Neural progenitor cell (in vitro differentiated cells): ENCODE measurements around the gene CDH12. TPM values are rescaled to one million over a fixed set of nuclear protein-coding genes. Genes with fewer than 3 reads are reported as not detected.

ENCODE experiments used
- DNase-seq: peaks from one replicate; pipeline ENCODE4 v3.0.0-alpha.2; 2016; ENCODE audit warnings: low spot score
- H2AFZ ChIP-seq: fragments of 200-600 bp; sonication (generic); replicated peaks from 2 replicates; pipeline ENCODE4 v1.6.1; 2016; ENCODE audit warnings: antibody characterized with exemption
- H3F3A ChIP-seq: fragments of 200-600 bp; sonication (generic); 2 replicates; pipeline ENCODE4 v1.6.1; 2016; ENCODE audit warnings: antibody characterized with exemption, low read depth
- H3K27ac ChIP-seq: fragments of 200-600 bp; sonication (generic); 2 replicates; pipeline ENCODE4 v1.5.1; 2016; ENCODE audit warnings: mild to moderate bottlenecking
- H3K27me3 ChIP-seq: fragments of 200-600 bp; sonication (generic); 2 replicates; pipeline ENCODE4 v1.6.1; 2016; ENCODE audit warnings: mild to moderate bottlenecking, moderate library complexity
- H3K36me3 ChIP-seq: fragments of 200-600 bp; sonication (generic); 2 replicates; pipeline ENCODE4 v1.5.1; 2016
- H3K4me1 ChIP-seq: fragments of 200-600 bp; sonication (generic); 2 replicates; pipeline ENCODE4 v1.6.1; 2016; ENCODE audit warnings: mixed run types
- H3K4me2 ChIP-seq: fragments of 200-600 bp; sonication (generic); 2 replicates; pipeline ENCODE4 v1.6.1; 2016
- H3K4me3 ChIP-seq: fragments of 200-600 bp; sonication (generic); 2 replicates; pipeline ENCODE4 v1.5.1; 2016
- H3K79me2 ChIP-seq: fragments of 200-600 bp; sonication (generic); 2 replicates; pipeline ENCODE4 v1.6.1; 2016; ENCODE audit warnings: low read depth
- H3K9ac ChIP-seq: fragments of 200-600 bp; sonication (generic); 2 replicates; pipeline ENCODE4 v1.6.1; 2016
- H3K9me3 ChIP-seq: fragments of 200-600 bp; sonication (generic); 2 replicates; pipeline ENCODE4 v1.5.1; 2016; ENCODE audit warnings: low read depth
- H4K20me1 ChIP-seq: fragments of 200-600 bp; sonication (generic); 2 replicates; pipeline ENCODE4 v1.6.1; 2016; ENCODE audit warnings: low read depth
- H3K27ac Mint-ChIP-seq: 3 replicates; pipeline ENCODE4 v1.8.0; 2021; ENCODE audit warnings: mixed read lengths
- H3K27me3 Mint-ChIP-seq: 2 replicates; pipeline ENCODE4 v1.8.0; 2022; ENCODE audit warnings: low read depth, mild to moderate bottlenecking, inconsistent platforms, moderate library complexity, mixed read lengths; ENCODE audit not compliant: insufficient read depth
- H3K36me3 Mint-ChIP-seq: 3 replicates; pipeline ENCODE4 v1.8.0; 2021; ENCODE audit warnings: mixed read lengths
- H3K4me1 Mint-ChIP-seq: 3 replicates; pipeline ENCODE4 v1.8.0; 2021; ENCODE audit warnings: mixed read lengths
- H3K4me3 Mint-ChIP-seq: 3 replicates; pipeline ENCODE4 v1.8.0; 2021; ENCODE audit warnings: mild to moderate bottlenecking, moderate library complexity, mixed read lengths
- H3K9me3 Mint-ChIP-seq: 3 replicates; pipeline ENCODE4 v1.8.0; 2020; ENCODE audit warnings: mixed read lengths
- EZH2 ChIP-seq: fragments of 200-600 bp; sonication (generic); IDR thresholded peaks from 2 replicates; pipeline ENCODE4 v1.6.1; 2017; ENCODE audit warnings: antibody characterized with exemption, mild to moderate bottlenecking, moderate library complexity
- EZH2phosphoT487 ChIP-seq: fragments of 200-600 bp; sonication (generic); IDR thresholded peaks from 2 replicates; pipeline ENCODE4 v1.6.1; 2017; ENCODE audit warnings: antibody characterized with exemption
- total RNA-seq: library from RNA; depleted of rRNA; stranded (reverse); fragments of >200 nt; gene quantifications from 2 replicates; pipeline ENCODE4 v1.2.3, GENCODE V29; 2015; ENCODE audit warnings: low replicate concordance
- TF ChIP-seq, protein P1 (sequence below): fragments of 200-600 bp; sonication (generic); IDR thresholded peaks from 2 replicates; pipeline ENCODE4 v1.5.1; 2017; ENCODE audit warnings: antibody characterized with exemption, mild to moderate bottlenecking

The CDH12 gene
- total RNA-seq, 1 donor from 2014 or later = not detected

DNA sequence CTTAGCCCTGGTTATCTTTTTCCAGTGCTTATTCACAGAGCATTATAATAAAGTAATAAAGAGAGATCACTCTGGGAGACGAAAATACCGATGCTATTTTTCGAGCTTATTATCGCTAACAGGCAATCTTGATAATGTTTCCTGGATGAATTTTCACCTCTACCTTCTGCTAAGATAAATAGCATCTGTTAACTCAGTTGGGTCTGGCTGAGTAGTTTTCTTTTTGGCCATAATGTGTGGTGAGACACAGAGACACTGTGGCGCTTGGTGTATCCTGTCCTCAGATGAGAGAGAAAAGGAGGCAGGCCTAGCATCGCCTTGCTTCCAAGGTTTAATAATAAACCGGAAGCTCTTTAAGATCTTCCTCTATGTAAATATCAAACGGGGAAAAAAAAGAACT, 46.2 kb upstream of the CDH12 start:
- no peaks in the 10 kb centered on the region for H3K36me3 Mint-ChIP-seq
- no peaks in the 10 kb centered on the region for H3K36me3 ChIP-seq
- DNase-seq = no peak
- no peak overlapping the region for H3K4me3 ChIP-seq
- no peaks in the 10 kb centered on the region for H3K9me3 Mint-ChIP-seq
- H3K27me3 ChIP-seq = no peaks in the 10 kb centered on the region
- no peak overlapping the region for H3K27ac Mint-ChIP-seq
- no peaks in the 10 kb centered on the region for H3K4me1 ChIP-seq
- no peaks in the 10 kb centered on the region for H3K79me2 ChIP-seq
- no peak overlapping the region for H2AFZ ChIP-seq
- no peaks in the 10 kb centered on the region for H3K4me1 Mint-ChIP-seq
- TF ChIP-seq EZH2 (no peak), EZH2phosphoT487 (no peak)
- TF ChIP-seq, protein P1, sequence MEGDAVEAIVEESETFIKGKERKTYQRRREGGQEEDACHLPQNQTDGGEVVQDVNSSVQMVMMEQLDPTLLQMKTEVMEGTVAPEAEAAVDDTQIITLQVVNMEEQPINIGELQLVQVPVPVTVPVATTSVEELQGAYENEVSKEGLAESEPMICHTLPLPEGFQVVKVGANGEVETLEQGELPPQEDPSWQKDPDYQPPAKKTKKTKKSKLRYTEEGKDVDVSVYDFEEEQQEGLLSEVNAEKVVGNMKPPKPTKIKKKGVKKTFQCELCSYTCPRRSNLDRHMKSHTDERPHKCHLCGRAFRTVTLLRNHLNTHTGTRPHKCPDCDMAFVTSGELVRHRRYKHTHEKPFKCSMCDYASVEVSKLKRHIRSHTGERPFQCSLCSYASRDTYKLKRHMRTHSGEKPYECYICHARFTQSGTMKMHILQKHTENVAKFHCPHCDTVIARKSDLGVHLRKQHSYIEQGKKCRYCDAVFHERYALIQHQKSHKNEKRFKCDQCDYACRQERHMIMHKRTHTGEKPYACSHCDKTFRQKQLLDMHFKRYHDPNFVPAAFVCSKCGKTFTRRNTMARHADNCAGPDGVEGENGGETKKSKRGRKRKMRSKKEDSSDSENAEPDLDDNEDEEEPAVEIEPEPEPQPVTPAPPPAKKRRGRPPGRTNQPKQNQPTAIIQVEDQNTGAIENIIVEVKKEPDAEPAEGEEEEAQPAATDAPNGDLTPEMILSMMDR = no peak
- no peaks in the 10 kb centered on the region for H3K9me3 ChIP-seq
- H3K4me2 ChIP-seq = no peak overlapping the region
- H3K9ac ChIP-seq = no peak overlapping the region
- H3K27me3 Mint-ChIP-seq = no peaks in the 10 kb centered on the region
- no peaks in the 10 kb centered on the region for H4K20me1 ChIP-seq
- H3K4me3 Mint-ChIP-seq = no peak overlapping the region
- no peaks in the 10 kb centered on the region for H3F3A ChIP-seq
- H3K27ac ChIP-seq = no peak overlapping the region

DNA sequence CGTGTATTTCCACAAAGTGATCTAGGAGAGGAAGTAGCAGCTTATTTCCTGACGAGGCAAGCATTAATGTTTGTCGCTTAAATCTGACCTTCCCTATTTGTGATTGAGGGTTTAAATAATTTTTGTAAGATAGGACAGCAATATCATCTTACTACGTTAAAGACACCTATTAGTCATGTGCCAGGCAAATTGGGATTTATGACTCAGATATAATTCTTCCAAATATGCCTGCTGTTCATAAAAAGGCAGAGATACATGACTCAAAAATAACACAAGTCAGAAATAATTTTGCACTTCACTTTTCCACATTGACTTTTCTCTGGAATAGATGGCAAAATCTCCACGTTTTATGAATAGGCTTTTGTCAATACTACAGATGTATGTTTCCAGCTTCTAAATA, 43.0 kb upstream of the CDH12 start:
- Histone ChIP-seq H3K27me3 (no peaks in the 10 kb centered on the region), H4K20me1 (no peaks in the 10 kb centered on the region), H3K36me3 (no peaks in the 10 kb centered on the region), H3K4me3 (no peak overlapping the region), H3K79me2 (no peaks in the 10 kb centered on the region), H3K4me2 (no peak overlapping the region), H3F3A (no peaks in the 10 kb centered on the region), H3K9me3 (no peaks in the 10 kb centered on the region), H3K27ac (no peak overlapping the region), H3K4me1 (no peaks in the 10 kb centered on the region), H2AFZ (no peak overlapping the region), H3K9ac (no peak overlapping the region)
- Mint-ChIP-seq H3K9me3 (no peaks in the 10 kb centered on the region), H3K36me3 (no peaks in the 10 kb centered on the region), H3K4me3 (no peak overlapping the region), H3K27ac (no peak overlapping the region), H3K4me1 (no peaks in the 10 kb centered on the region), H3K27me3 (no peaks in the 10 kb centered on the region)
- TF ChIP-seq, protein P1 = no peak
- TF ChIP-seq EZH2phosphoT487 (no peak), EZH2 (no peak)
- no peak for DNase-seq

- no peaks in the 10 kb centered on the region for H3K9me3 ChIP-seq
- DNase-seq = no peak
- no peaks in the 10 kb centered on the region for H3K27me3 ChIP-seq
- H3K79me2 ChIP-seq = no peaks in the 10 kb centered on the region
- H3K36me3 ChIP-seq = no peaks in the 10 kb centered on the region
- no peak overlapping the region for H3K4me3 ChIP-seq
- no peak overlapping the region for H3K4me3 Mint-ChIP-seq
- no peak overlapping the region for H2AFZ ChIP-seq
- no peaks in the 10 kb centered on the region for H3K4me1 ChIP-seq
- no peaks in the 10 kb centered on the region for H3K27me3 Mint-ChIP-seq
- no peak overlapping the region for H3K27ac ChIP-seq
- no peaks in the 10 kb centered on the region for H4K20me1 ChIP-seq
- TF ChIP-seq, protein P1 = no peak
- no peak for TF ChIP-seq EZH2
- no peak for TF ChIP-seq EZH2phosphoT487
- H3K9me3 Mint-ChIP-seq = no peaks in the 10 kb centered on the region
- no peaks in the 10 kb centered on the region for H3F3A ChIP-seq
- no peaks in the 10 kb centered on the region for H3K4me1 Mint-ChIP-seq
- H3K27ac Mint-ChIP-seq = no peak overlapping the region
- H3K36me3 Mint-ChIP-seq = no peaks in the 10 kb centered on the region
- no peak overlapping the region for H3K9ac ChIP-seq
- no peak overlapping the region for H3K4me2 ChIP-seq
These were observed 39.3 kb upstream of the CDH12 start for GRCh38 chr5:22892441-22892840.

- Mint-ChIP-seq H3K36me3 (no peaks in the 10 kb centered on the region), H3K27me3 (no peaks in the 10 kb centered on the region), H3K9me3 (no peaks in the 10 kb centered on the region), H3K27ac (no peak overlapping the region), H3K4me3 (no peak overlapping the region), H3K4me1 (no peaks in the 10 kb centered on the region)
- H2AFZ ChIP-seq = no peak overlapping the region
- no peak overlapping the region for H3K27ac ChIP-seq
- H3K4me1 ChIP-seq = no peaks in the 10 kb centered on the region
- no peak for DNase-seq
- TF ChIP-seq, protein P1 = peak; percentile 49
- TF ChIP-seq EZH2phosphoT487 (no peak), EZH2 (no peak)
- H3K79me2 ChIP-seq = no peaks in the 10 kb centered on the region
- no peak overlapping the region for H3K9ac ChIP-seq
- H3K36me3 ChIP-seq = no peaks in the 10 kb centered on the region
- no peak overlapping the region for H3K4me2 ChIP-seq
- no peaks in the 10 kb centered on the region for H3K27me3 ChIP-seq
- H4K20me1 ChIP-seq = no peaks in the 10 kb centered on the region
- H3K4me3 ChIP-seq = no peak overlapping the region
- H3F3A ChIP-seq = no peaks in the 10 kb centered on the region
- no peaks in the 10 kb centered on the region for H3K9me3 ChIP-seq
These were observed 36.6 kb upstream of the CDH12 start for GRCh38 chr5:22889720-22890119.
